LNCAP (cell line): Measurements from ENCODE around the gene MSANTD3.

ENCODE experiments used
- CTCF ChIP-seq: fragments of 450-650 bp; IDR thresholded peaks from 2 replicates; pipeline ENCODE4 v1.5.1; 2017; ENCODE audit warnings: mild to moderate bottlenecking

MSANTD3 gene

DNA sequence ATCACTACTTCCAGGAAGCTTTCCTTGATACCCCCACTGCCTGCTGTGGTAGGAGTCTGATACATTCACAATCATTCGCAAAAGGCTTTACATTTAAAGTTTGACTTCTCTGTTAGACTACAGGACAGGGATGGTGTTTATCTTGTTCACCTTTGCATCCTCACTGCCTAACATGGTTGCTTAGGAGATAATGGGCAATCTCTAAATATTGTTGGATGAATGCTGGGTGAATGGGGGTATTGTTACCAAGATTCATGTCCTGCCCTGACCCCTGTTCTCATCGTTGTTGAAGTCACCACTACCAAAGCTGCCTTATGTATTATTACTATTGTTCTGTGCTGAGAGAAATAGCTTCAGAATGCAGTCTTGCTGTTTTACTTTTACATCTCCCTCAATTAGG lies 38.3 kb downstream of the MSANTD3 start:
- no peak for TF ChIP-seq CTCF

DNA sequence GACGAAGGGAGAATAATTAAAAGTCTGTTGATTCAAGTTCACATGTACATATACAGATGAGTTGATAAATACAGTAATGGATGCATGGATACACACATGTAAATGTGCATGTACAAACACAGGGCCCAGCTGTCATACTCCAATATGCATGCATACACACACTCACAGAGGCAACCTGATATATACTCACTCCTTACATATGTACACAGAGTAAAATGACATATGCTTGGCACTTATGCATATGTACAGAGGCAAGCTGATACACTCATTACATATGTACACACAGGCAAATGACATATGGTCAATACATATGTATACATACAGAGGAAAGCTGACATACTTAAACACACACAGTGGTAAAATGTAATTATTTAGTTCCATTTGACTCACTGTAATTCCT lies 38.8 kb downstream of the MSANTD3 start:
- no peak for TF ChIP-seq CTCF

GRCh38 chr9:100466171-100466828 lies 39.4 kb downstream of the MSANTD3 start:
- TF ChIP-seq CTCF: no peak

DNA sequence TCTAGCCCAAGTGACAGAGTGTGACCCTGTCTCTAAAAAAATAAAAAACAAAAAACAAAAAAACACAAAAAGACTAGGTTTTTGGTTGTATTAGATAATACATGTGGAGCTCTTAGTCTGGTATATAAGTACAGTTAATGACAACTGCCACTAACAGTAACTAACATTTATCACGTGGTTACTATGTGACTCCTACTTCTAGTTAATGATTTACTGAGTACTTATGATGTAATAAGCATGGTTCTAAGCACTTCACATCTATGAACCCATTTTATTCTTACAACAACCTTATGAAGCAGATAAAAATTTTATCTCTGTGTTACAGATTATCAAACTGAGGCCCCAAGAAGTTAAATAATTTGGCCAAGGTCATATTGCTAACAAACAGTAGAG lies 39.9 kb downstream of the MSANTD3 start:
- no peak for TF ChIP-seq CTCF

- TF ChIP-seq CTCF: no peak
Observed at GRCh38 chr9:100468041-100468440, 41.1 kb downstream of the MSANTD3 start.

- no peak for TF ChIP-seq CTCF
Observed at GRCh38 chr9:100472268-100472667, 45.3 kb downstream of the MSANTD3 start.

DNA sequence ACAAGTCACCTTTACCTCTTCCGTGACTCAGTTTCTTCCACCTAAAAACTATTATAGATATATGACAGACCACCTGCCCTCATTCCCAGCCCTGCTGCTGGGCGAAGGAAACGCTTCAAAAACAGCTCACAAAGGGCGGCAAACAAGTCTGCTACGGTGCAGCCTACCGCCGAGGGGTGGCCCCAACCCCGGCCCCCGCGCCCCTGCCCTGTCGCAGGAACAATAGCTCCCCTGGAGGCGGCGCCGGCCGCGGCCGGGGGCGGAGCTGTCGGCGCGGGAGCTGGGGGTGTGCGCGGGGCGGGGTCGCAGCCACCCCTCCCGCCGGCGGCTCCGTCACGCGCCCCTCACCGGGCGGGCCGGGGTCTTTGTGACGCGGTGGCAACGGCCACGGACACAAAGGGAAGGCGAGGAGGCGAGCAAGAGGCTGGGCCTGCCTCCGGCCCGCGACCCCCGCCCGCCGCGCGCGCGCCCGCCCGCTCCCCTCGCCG lies 45.9 kb downstream of the MSANTD3 start, which contains the start of gene TMEFF1:
Gene TMEFF1 (plus strand): TSS at position 362 of the 488 bp plus-strand sequence. CDS start 396 bp downstream, outside the sequence.
- no peak for TF ChIP-seq CTCF
